T1000 (cell line): ENCODE data around the gene SPINK8.
"Not testable (repeated sequence)": the region's sequence is repeated elsewhere in the genome, so short reads cannot be mapped to it uniquely, and the experiment has no call there.

Experiments used
- DNase-seq: peaks from one replicate; lab custom pipeline; 2025; ENCODE audit warnings: mixed read lengths; lab: John Stamatoyannopoulos, UW

Gene SPINK8

GRCh38 chr3:48276911-48277641 lies 56.4 kb downstream of the SPINK8 start:
- no peak for DNase-seq

GRCh38 chr3:48275287-48276027 lies 58.0 kb downstream of the SPINK8 start:
- no peak for DNase-seq

- DNase-seq: no peak
Observed at GRCh38 chr3:48274452-48274851, 59.0 kb downstream of the SPINK8 start.

GRCh38 chr3:48273594-48274211 lies 59.8 kb downstream of the SPINK8 start:
- DNase-seq: peak; percentile 44

- DNase-seq: no peak
Observed at GRCh38 chr3:48271763-48272498, 61.5 kb downstream of the SPINK8 start.

GRCh38 chr3:48271223-48271622 lies 62.2 kb downstream of the SPINK8 start:
- not testable (repeated sequence) for DNase-seq

- DNase-seq: no peak
Observed at GRCh38 chr3:48270306-48270705, 63.2 kb downstream of the SPINK8 start.

- no peak for DNase-seq
Observed at GRCh38 chr3:48269592-48269991, 63.9 kb downstream of the SPINK8 start.

- DNase-seq: no peak
Observed at GRCh38 chr3:48268936-48269561, 64.4 kb downstream of the SPINK8 start.

GRCh38 chr3:48268381-48268935 lies 65.0 kb downstream of the SPINK8 start:
- no peak for DNase-seq

- no peak for DNase-seq
Observed at GRCh38 chr3:48267782-48268181, 65.7 kb downstream of the SPINK8 start.

- DNase-seq: no peak
Observed at GRCh38 chr3:48258530-48258929, 74.9 kb downstream of the SPINK8 start.
